ENCODE data around the gene BANP.
"Not testable (repeated sequence)": the region's sequence is repeated elsewhere in the genome, so short reads cannot be mapped to it uniquely, and the experiment has no call there.

Gene BANP

DNA sequence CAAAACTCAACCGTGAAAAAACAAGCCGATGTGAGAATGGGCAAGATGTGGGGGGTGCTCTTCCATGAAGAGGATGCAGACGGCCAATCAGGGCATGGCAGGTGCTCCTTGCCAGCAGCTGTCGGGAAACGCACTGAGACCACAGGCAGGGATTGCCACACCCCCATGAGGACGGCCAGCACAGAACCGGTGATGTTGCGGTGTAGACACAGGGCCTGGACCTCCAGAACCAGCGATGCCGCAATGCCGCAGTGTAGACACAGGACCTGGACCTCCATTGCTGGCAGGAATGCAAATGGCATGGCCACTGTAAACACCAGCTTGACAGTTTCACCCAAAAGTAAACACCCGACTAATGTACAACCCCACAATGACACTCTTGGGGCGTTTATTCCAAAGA, 164.9 kb downstream of the BANP start:
- DNase-seq (ENCODE audit: low spot score) = no peak
- TF ChIP-seq, protein P1, sequence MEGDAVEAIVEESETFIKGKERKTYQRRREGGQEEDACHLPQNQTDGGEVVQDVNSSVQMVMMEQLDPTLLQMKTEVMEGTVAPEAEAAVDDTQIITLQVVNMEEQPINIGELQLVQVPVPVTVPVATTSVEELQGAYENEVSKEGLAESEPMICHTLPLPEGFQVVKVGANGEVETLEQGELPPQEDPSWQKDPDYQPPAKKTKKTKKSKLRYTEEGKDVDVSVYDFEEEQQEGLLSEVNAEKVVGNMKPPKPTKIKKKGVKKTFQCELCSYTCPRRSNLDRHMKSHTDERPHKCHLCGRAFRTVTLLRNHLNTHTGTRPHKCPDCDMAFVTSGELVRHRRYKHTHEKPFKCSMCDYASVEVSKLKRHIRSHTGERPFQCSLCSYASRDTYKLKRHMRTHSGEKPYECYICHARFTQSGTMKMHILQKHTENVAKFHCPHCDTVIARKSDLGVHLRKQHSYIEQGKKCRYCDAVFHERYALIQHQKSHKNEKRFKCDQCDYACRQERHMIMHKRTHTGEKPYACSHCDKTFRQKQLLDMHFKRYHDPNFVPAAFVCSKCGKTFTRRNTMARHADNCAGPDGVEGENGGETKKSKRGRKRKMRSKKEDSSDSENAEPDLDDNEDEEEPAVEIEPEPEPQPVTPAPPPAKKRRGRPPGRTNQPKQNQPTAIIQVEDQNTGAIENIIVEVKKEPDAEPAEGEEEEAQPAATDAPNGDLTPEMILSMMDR (IDR thresholded peaks at IDR 0.05; ENCODE audit: extremely low read depth, insufficient read depth, missing control alignments) = no peak
- in situ Hi-C loops (cut with MboI; ENCODE audit: low pct_unique_long_range_greater_than_20kb, low sequenced_read_pairs, unreplicated experiment) = no loop called here

DNA sequence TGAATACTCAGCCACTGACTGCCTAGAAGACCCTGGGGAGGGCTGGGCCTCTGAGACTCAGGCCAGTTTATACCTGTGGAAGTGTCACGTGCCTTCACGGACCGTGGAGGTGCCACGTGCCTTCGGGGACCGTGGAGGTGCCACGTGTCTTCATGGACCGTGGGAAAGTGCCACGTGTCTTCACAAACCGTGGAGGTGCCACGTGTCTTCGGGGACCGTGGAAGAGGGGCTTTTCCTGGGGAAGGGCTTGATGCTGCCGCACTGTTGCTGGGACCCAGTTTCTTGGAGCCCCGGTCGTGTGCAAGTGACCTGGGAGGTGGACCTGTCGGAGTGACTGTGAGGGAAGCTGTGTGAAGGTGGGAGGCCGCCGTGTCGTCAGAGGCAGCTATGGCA, 166.2 kb downstream of the BANP start:
- in situ Hi-C loops (cut with MboI; ENCODE audit: low pct_unique_long_range_greater_than_20kb, low sequenced_read_pairs, unreplicated experiment) = no loop called here
- DNase-seq (ENCODE audit: low spot score) = no peak
- TF ChIP-seq, protein P1 (IDR thresholded peaks at IDR 0.05; ENCODE audit: extremely low read depth, insufficient read depth, missing control alignments) = no peak

DNA sequence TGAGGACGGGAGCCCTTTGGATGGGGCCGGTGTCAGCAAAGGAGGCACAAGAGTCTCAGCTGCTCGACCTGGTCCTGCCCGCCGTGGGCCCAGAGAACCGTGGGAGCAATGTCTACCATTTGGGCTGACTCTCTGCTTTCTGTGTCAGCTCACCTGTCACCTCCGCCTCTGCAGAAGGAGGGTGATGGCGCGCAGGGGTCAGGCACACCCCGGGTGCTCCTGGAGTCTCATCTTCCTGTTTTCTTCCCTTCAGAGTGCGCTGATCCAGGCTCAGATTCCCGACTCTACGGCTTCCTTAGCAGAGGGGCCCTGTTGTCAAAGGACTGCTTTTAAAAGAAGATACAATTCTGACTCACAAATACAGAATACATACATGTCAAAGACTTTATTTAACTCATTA, 167.1 kb downstream of the BANP start:
- DNase-seq (ENCODE audit: low spot score) = no peak
- TF ChIP-seq, protein P1 (IDR thresholded peaks at IDR 0.05; ENCODE audit: extremely low read depth, insufficient read depth, missing control alignments) = no peak
- in situ Hi-C loops (cut with MboI; ENCODE audit: low pct_unique_long_range_greater_than_20kb, low sequenced_read_pairs, unreplicated experiment) = no loop called here

DNA sequence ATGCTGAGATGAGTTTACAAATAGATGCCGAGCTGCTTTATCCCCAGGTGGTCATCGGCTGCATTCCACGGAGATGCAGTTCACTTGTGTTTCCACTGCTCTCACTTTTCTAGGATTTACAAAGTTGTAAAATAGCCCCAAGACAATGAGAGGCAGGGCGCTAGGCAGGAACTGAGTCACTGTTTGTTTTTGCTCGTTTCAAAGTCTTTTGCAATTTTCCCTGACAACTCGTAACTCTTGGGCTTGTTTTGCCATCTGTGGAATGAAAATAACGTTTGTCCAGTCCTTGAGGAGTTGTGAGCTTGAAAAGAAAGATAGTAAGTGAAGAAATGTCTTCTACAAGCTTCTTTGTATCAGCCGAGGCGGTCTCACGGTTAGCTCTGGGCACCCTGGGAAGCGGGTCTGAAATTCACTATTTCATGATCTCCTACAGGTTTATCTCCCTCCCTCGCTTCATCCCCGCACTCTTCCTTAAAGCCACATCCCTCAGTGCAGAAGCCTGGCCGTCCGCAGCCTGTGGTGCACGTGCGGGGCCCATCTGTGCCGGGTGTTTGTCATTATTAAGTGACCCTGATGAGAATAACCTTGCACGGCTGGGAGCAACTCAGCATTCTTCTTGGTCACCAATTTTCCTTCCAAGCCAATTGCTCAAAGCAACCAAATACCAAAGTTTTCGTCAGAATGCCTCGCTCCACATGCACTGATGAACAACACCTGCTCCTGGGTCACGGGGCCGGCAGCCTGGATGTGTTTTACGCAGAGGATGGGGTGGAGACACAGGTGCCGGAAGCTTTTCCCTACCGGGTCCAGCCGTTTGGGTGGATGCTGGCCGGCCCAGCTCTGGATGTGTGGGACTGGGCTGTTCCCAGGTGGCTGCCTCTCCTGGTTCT, 167.9 kb downstream of the BANP start:
- in situ Hi-C loops (cut with MboI; ENCODE audit: low pct_unique_long_range_greater_than_20kb, low sequenced_read_pairs, unreplicated experiment); DNase-seq (ENCODE audit: low spot score): not testable (repeated sequence)

DNA sequence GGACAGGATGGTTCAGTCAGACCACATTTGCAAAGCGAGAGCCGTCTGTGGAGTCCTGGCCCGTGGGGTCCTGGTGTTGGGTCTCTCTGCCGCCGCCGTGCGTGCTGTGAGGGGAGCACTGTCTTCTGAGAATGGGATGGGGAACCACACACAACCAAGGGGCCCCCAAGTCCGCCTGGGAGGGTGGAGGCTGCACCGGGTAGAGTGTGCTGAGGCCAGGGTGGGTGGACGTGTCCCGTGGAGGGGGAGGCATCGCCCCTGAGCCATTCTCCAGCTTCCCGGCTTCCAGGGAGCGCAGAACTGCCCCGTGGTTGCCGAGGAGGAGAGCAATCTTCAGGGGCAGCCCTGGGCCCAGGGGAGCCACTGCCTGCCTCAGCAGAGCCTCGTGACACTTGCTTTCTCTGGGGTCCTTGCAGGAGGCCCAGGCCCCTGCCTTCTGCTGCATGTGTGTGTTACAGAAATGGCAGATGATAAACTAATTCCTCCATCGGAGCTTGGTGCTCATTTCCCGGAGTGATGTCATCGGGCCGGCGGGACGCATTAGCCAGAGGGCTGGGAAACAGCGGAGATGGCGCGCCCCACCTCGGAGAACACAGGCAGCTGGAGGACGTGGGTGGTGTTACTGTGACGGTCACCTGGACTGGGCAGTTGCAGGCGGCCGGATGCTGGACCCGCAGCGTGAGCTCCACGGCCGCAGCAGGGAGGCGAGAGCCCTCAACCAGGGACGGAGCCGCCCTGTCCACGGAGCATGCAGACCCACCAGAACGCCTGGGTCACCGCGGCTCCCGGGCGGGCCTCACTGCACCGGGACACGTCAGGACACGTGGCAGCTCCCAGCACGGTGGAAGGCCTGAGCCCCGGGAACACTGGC, 168.9 kb downstream of the BANP start:
- DNase-seq (ENCODE audit: low spot score); in situ Hi-C loops (cut with MboI; ENCODE audit: low pct_unique_long_range_greater_than_20kb, low sequenced_read_pairs, unreplicated experiment): not testable (repeated sequence)

DNA sequence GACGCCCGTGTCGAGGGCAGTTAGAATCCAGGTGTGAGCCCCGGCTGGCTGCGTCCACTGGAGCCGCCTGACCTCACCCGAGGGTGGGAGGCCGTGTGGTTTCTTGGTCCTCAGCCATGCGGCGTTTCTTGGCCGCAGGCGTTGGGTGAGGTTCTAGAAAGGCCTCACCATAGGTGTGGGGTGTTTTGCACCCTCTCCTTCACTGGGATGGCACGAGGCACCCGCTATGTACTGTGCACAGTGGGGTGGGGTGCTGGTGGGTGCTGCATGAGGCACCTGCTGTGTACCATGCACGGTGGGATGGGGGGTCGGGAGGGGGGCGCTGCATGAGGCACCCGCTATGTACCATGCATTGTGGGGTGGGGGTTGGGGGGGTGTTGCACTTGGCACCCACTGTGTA, 169.6 kb downstream of the BANP start:
- DNase-seq (ENCODE audit: low spot score) = no peak
- TF ChIP-seq, protein P1 (IDR thresholded peaks at IDR 0.05; ENCODE audit: extremely low read depth, insufficient read depth, missing control alignments) = no peak
- in situ Hi-C loops (cut with MboI; ENCODE audit: low pct_unique_long_range_greater_than_20kb, low sequenced_read_pairs, unreplicated experiment) = no loop called here

DNA sequence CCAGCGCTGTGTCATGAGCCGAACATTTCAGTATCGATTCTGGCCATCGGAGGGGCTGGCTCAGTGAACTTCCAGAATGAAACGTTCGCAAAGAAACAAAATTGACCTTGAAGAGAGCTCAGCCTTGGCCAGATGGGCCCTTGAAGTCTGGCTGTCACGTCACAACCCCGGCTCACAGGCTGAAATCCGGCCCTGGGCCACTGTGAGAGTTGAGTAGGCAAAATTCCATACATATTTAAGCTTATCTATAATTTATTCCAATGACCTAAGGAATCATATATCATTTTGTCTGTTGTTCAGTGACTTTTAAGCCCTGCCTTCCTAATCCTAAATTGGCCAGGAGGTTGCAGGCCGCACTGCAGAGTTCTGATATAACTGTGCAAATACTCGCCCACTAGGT, 170.2 kb downstream of the BANP start:
- DNase-seq (ENCODE audit: low spot score); in situ Hi-C loops (cut with MboI; ENCODE audit: low pct_unique_long_range_greater_than_20kb, low sequenced_read_pairs, unreplicated experiment): not testable (repeated sequence)

Measured in GM13977 (cell line).